ENCODE data around the gene TTC38.
"Not testable (repeated sequence)": the region's sequence is repeated elsewhere in the genome, so short reads cannot be mapped to it uniquely, and the experiment has no call there.

TTC38 gene

GRCh38 chr22:46256358-46256958 is 11.3 kb upstream of the TTC38 start:
- Histone ChIP-seq H3K27me3 (ENCODE audit: insufficient read depth, low read depth, severe bottlenecking) (no peaks in the 10 kb centered on the region), H3K9me3 (ENCODE audit: severe bottlenecking) (peaks cover under 1% of the 10 kb centered on the region), H3K36me3 (no peaks in the 10 kb centered on the region), H3K27ac (peak overlapping the region; percentile 21), H3K4me3 (ENCODE audit: low read depth, low read length) (no peak overlapping the region)
- no peak for TF ChIP-seq CTCF (IDR thresholded peaks at IDR 0.05; ENCODE audit: low read depth, low read length)
- peak; percentile 46 for DNase-seq

GRCh38 chr22:46259374-46259773 is 8.4 kb upstream of the TTC38 start:
- Histone ChIP-seq H3K4me3 (ENCODE audit: low read depth, low read length) (no peak overlapping the region), H3K9me3 (ENCODE audit: severe bottlenecking) (no peaks in the 10 kb centered on the region), H3K27me3 (ENCODE audit: insufficient read depth, low read depth, severe bottlenecking) (no peaks in the 10 kb centered on the region), H3K36me3 (no peaks in the 10 kb centered on the region), H3K27ac (no peak overlapping the region)
- DNase-seq: no peak
- no peak for TF ChIP-seq CTCF (IDR thresholded peaks at IDR 0.05; ENCODE audit: low read depth, low read length)

GRCh38 chr22:46260038-46260437 is 7.8 kb upstream of the TTC38 start:
- Histone ChIP-seq H3K4me3 (ENCODE audit: low read depth, low read length) (no peak overlapping the region), H3K27me3 (ENCODE audit: insufficient read depth, low read depth, severe bottlenecking) (no peaks in the 10 kb centered on the region), H3K9me3 (ENCODE audit: severe bottlenecking) (peaks cover 3% of the 10 kb centered on the region), H3K27ac (no peak overlapping the region), H3K36me3 (no peaks in the 10 kb centered on the region)
- no peak for DNase-seq
- TF ChIP-seq CTCF (IDR thresholded peaks at IDR 0.05; ENCODE audit: low read depth, low read length): no peak

- Histone ChIP-seq H3K27ac (no peak overlapping the region), H3K27me3 (ENCODE audit: insufficient read depth, low read depth, severe bottlenecking) (no peaks in the 10 kb centered on the region), H3K9me3 (ENCODE audit: severe bottlenecking) (peaks cover 11% of the 10 kb centered on the region), H3K4me3 (ENCODE audit: low read depth, low read length) (no peak overlapping the region), H3K36me3 (no peaks in the 10 kb centered on the region)
- no peak for TF ChIP-seq CTCF (IDR thresholded peaks at IDR 0.05; ENCODE audit: low read depth, low read length)
- DNase-seq: no peak
Measured at GRCh38 chr22:46262449-46263215, 5.2 kb upstream of the TTC38 start.

DNA sequence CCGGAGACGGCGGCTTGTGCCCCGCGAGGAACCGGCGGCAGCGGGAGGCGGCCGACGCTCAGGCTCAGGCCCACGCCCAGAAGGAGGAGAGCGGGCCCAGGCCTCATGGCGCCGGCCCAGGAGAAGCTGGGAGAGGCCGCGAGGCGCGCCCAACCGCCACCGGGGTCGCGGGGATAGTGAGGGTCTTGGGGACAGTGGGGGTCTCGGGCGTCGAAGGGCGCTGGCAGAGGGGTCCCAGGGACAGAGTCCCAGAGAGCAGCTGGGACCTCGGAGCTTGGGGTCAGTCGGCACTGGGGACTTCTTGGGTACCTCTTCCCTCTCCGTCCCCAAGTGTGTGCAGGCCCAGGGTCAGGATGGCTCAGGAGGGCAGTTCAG is 4.6 kb upstream of the TTC38 start, which contains the start of gene PKDREJ:
TSS of gene PKDREJ (minus strand) at position 128 of the 375 bp plus-strand sequence. CDS start at position 107, 21 bp downstream.
- no peaks in the 10 kb centered on the region for H3K36me3 ChIP-seq
- H3K4me3 ChIP-seq (ENCODE audit: low read depth, low read length): no peak within 1 kb of the TSS
- H3K27me3 ChIP-seq (ENCODE audit: insufficient read depth, low read depth, severe bottlenecking): no peaks in the 10 kb centered on the region
- peaks cover 11% of the 10 kb centered on the region for H3K9me3 ChIP-seq (ENCODE audit: severe bottlenecking)
- no peak for DNase-seq
- no peak for TF ChIP-seq CTCF (IDR thresholded peaks at IDR 0.05; ENCODE audit: low read depth, low read length)
- no peak within 1 kb of the TSS for H3K27ac ChIP-seq

DNA sequence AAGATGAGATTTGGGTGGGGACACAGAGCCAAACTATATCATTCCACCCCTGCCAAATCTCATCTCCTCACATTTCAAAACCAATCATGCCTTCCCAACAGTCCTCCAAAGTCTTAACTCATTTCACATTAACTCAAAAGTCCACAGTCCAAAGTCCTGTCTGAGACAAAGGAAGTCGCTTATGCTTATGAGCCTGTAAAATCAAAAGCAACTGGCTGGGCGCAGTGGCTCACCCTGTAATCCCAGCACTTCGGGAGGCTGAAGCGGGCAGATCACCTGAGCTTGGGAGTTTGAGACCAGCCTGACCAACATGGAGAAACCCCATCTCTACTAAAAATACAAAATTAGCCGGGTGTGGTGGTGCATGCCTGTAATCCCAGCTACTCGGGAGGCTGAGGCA is 3.3 kb upstream of the TTC38 start:
- not testable (repeated sequence) for H3K27ac ChIP-seq; H3K27me3 ChIP-seq (ENCODE audit: insufficient read depth, low read depth, severe bottlenecking); H3K4me3 ChIP-seq (ENCODE audit: low read depth, low read length); H3K36me3 ChIP-seq; DNase-seq
- peaks cover 11% of the 10 kb centered on the region for H3K9me3 ChIP-seq (ENCODE audit: severe bottlenecking)

DNA sequence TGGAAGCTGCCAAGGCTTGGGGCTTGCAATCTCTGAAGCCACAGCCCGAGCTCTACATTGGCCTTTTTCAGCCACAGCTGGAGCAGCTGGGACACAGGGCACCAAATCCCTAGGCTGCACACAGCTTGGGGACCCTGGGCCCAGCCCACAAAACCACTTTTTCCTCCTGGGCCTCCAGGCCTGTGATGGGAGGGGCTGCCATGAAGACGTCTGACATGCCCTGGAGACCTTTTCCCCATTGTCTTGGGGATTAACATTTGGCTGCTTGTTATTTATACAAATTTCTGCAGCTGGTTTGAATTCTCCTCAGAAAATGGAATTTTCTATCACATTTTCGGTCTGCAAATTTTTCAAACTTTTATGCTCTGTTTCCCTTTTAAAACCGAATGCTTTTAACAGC is 2.2 kb upstream of the TTC38 start:
- H3K27me3 ChIP-seq (ENCODE audit: insufficient read depth, low read depth, severe bottlenecking); DNase-seq; H3K27ac ChIP-seq; H3K4me3 ChIP-seq (ENCODE audit: low read depth, low read length); H3K36me3 ChIP-seq: not testable (repeated sequence)
- H3K9me3 ChIP-seq (ENCODE audit: severe bottlenecking): peaks cover 11% of the 10 kb centered on the region
